NOMO-1 (cell line): ENCODE measurements around the gene FAR1.

Experiments used
- DNase-seq, 2 experiments: peaks; one replicate each; lab custom pipeline; 2025; ENCODE audit not compliant: unreplicated experiment in 2 of 2; lab: John Stamatoyannopoulos, UW

Gene FAR1

DNA sequence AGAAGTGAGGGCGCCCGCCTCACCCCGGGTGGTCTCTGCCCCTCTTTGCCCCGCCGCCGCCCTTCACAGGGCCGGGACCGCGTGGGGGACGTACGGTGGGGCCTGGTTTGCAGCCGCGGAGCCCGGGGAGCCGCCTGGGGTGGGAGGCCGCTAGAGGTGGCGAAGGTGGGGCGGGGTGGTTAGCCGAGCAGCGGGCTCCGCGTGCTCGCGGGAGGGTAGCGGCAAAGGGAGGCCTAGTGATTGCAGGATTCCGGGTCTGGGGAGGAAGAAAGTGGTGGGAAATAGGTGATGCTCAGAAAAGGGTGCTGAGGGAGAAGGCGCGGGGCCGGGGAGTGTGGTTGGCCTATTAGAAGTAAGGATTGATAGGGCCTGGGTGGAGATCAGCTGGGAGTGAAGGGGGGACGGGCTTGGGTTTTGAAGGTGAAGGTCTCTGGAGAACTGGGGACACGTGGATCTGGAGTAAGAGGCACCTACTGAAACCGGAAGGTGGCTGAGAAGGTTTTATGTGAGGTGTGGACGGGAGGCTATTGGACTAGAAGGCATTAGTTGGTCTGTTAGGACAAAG is 571 bp downstream of the FAR1 start:
- DNase-seq = peak in 1 of 2 experiments; percentile 45

GRCh38 chr11:13669544-13670488 is 1.3 kb downstream of the FAR1 start:
- DNase-seq = peak in 1 of 2 experiments; percentile 71

- DNase-seq = peak; percentile 21 to 86
Observed at GRCh38 chr11:13672576-13673210, 4.2 kb downstream of the FAR1 start.

GRCh38 chr11:13674799-13675509 is 6.5 kb downstream of the FAR1 start:
- peak; percentile 67 to 92 for DNase-seq

DNA sequence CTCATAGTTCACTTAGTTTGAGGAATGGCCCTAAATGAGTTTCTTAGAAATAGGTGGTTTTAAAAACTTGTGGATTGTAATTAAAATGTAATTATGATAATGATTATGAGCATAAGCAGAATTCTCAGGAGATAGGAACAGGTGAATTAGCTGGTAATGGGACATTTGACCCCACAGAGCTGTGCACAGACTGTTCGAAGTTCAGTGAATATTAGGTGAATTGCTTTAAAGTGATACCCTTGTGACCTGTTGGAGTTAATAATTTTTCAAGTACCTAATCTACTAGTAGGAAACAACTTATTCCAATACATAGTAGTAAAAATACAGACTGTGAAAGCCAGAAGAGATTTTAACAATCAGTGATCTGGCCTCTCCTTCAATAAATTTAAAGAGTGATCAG is 8.1 kb downstream of the FAR1 start:
- DNase-seq = no peak

- no peak for DNase-seq
Observed at GRCh38 chr11:13679768-13680167, 11.3 kb downstream of the FAR1 start.

- peak in 1 of 2 experiments; percentile 63 for DNase-seq
Observed at GRCh38 chr11:13680501-13681264, 12.2 kb downstream of the FAR1 start.

DNA sequence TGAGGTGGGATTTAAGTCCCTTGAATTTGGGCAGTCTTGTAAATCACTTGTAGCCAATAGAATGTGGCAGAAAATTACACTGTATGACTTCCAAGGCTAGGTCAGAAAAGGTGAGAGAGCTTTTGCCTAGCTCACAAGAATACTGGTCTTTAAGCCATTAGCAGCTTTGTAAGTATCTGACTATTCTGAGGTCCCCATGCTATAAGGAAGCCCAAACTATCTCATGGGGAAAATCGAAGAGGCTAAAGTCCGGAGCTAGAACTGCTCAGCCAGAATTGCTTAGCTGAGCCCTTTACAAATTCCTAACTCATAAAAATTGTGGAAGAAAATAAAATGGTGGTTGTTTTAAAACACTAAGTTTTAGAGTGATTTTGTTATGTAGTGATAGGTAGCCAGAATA is 13.0 kb downstream of the FAR1 start:
- no peak for DNase-seq

DNA sequence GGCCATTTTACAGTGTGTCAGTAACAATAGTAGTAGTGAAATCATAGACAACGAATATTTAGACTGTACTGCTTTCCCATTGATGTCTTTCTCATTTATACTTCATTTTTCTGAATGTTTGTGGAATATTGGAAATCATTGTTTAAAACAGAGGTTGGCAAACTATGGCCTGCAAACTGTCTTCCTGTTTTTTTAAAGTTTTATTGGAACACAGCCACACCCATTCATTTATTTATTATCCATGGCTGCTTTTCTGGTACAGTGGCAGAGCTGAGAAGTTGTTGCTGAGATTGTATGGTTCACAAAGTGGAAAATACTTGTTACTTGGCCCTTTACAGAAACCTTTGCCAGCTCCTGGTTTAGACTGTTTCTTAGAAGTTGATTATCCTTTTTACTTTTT is 13.7 kb downstream of the FAR1 start:
- no peak for DNase-seq

- DNase-seq = no peak
Observed at GRCh38 chr11:13685461-13686108, 17.1 kb downstream of the FAR1 start.

DNA sequence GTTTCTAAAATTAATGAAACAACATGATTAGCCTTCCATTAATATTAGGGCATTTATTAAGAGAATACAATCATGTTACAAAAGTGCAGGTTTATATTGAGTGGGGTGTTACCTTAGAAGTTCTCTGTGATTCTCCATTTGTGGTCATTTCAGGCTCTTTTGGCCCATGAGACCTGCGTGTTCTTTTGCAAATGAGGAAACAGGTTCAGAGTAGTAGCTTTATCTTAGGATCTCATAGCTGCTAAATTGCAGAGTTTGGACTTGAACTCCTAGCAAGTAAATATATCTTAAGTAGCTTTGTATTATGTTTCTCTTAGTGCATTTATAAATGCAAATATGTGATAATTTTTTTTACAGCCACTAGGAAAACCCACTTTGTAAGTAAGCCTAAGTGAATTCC is 18.3 kb downstream of the FAR1 start:
- no peak for DNase-seq

- no peak for DNase-seq
Observed at GRCh38 chr11:13687271-13687670, 18.8 kb downstream of the FAR1 start.

DNA sequence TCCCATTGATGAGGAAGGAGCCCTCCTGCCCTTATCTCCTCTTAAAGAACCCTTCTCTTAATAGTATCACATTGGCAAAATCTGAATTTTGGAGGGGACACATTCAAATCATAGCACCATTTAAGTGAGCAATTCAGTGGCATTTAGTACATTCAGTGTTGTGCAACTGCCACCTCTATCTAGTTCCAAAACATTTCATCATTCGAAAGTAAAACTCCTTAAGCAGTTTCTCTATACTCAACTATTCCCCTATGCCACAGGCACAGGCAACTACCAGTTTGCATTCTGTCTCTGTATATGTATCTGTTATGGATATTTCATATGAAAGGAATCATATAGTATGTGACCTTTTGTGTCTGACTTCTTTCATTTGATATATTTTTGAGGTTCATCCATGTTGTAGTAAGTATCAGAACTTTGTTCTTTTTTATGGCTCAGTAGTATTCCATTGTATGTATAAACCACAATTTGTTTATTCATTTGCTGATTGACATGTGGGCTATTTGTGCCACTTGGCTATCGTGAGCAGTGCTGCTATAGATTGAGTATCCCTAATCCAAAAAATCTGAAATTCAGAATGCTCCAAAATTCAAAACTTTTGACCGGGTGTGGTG is 22.9 kb downstream of the FAR1 start:
- peak in 1 of 2 experiments; percentile 38 for DNase-seq

DNA sequence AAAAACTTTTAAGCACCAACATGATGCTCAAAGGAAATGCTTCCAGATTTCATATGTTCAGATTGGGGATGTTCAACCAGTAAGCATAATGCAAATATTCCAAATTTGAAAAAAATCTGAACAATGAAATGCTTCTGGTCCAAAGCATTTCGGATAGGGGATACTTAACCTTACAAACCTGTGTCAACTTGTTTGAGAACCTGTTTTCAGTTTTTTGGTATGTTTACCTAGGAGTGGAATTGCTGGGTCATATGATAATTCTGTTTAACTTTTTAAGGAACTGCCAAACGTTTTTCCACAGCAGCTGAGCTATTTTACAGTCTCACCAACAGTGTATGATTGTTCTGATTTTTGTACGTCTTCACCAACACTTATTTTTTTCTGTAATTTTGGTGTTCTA is 23.7 kb downstream of the FAR1 start:
- no peak for DNase-seq

- no peak for DNase-seq
Observed at GRCh38 chr11:13694115-13694514, 25.6 kb downstream of the FAR1 start.

DNA sequence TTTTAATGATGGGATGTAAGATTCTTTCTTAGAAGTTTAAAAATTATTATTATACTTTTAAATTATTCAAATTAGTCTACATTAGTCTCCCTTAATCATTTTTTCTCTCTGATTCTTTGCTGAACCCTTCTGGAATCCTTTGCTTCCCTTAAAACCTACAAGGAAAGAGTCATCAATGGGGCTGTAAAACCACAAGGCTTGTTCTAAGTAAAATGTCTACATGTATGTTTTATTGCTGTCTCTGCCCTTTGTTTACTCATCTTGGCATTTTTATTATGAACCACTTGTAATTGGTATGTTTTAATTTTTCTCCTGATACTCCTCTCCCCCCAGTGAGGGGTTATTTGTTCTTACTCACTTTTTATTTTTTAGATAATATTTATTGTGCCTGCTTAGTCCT is 27.4 kb downstream of the FAR1 start:
- DNase-seq = no peak

DNA sequence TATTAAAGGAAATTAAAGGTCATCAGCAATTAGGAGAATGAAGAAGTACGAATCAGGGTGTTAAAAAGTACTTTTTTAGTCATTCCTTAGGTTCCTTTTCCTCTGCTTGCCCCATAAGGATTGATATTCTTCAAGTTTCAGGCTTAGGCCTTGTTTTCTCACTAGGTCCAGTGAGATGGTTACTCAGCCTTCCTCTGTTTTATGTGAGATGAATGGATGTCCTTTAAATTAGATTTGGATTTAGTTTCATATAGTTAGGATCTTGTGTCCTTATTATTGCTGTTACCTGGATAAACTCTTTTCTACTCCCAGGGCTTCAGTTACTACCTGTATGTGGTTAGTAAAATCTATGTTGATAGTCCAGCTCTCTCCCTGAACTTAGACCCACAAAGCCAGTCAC is 29.2 kb downstream of the FAR1 start:
- no peak for DNase-seq

DNA sequence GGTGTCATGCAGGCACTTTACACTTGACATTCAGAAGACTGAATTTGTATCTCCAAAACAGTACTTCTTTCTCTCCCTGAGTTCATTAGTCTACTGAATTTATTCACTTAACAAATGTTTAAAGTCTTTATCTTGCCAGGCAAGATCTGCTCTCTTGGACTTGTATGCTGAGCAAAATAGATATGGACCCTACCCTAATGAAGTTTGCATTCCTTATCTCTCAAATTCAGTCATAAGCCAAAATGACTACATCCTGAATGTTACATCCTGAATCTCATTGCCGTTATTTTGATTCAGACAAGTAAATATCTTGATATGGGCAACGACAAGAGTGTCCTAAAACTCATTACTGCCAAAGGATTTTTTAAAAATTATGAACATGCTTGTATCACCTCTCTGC is 29.7 kb downstream of the FAR1 start:
- DNase-seq = no peak

GRCh38 chr11:13699041-13699440 is 30.6 kb downstream of the FAR1 start:
- no peak for DNase-seq
